MCF 10A (cell line): ENCODE data around the gene SLC16A1. TPM values are rescaled to one million over a fixed set of nuclear protein-coding genes. Genes with fewer than 3 reads are reported as not detected.
"Not testable (repeated sequence)": the region's sequence is repeated elsewhere in the genome, so short reads cannot be mapped to it uniquely, and the experiment has no call there.

Source experiments
- BruUV-seq: library from RNA; stranded (reverse); fragments of 400-500 nt; replicated peaks from 2 replicates; lab custom pipeline; 2021; lab: Mats Ljungman, UMichigan
- CTCF ChIA-PET: fragments of 300-600 bp; sonication (Branson Sonifier 250); formaldehyde crosslinking; extraction: SDS; loops from one replicate; lab custom pipeline; 2021; ENCODE audit warnings: antibody characterized with exemption, inconsistent platforms; lab: Yijun Ruan, JAX
- POLR2A ChIA-PET: fragments of 300-600, 350-650 bp; sonication (Branson Sonifier 250); formaldehyde crosslinking; extraction: SDS; loops from one replicate; lab custom pipeline; 2020; ENCODE audit warnings: antibody characterized with exemption, inconsistent platforms; lab: Yijun Ruan, JAX
- DNase-seq: peaks from one replicate; pipeline ENCODE4 v3.0.0-alpha.2; 2018; ENCODE audit not compliant: unreplicated experiment
- H3K27ac Mint-ChIP-seq: one replicate; pipeline ENCODE4 v1.8.0; 2022; ENCODE audit warnings: mild to moderate bottlenecking, low read depth, mixed read lengths; ENCODE audit not compliant: unreplicated experiment
- H3K27me3 Mint-ChIP-seq: one replicate; pipeline ENCODE4 v1.8.0; 2022; ENCODE audit warnings: mixed read lengths; ENCODE audit not compliant: insufficient read depth, unreplicated experiment
- H3K36me3 Mint-ChIP-seq: one replicate; pipeline ENCODE4 v1.8.0; 2022; ENCODE audit warnings: mild to moderate bottlenecking, moderate library complexity, mixed read lengths; ENCODE audit not compliant: insufficient read depth, unreplicated experiment
- H3K4me1 Mint-ChIP-seq: one replicate; pipeline ENCODE4 v1.8.0; 2022; ENCODE audit warnings: mixed read lengths; ENCODE audit not compliant: insufficient read depth, unreplicated experiment
- H3K4me3 Mint-ChIP-seq: one replicate; pipeline ENCODE4 v1.8.0; 2022; ENCODE audit warnings: mild to moderate bottlenecking, moderate library complexity, mixed read lengths; ENCODE audit not compliant: unreplicated experiment
- H3K9me3 Mint-ChIP-seq: one replicate; pipeline ENCODE4 v1.8.0; 2022; ENCODE audit warnings: mixed read lengths; ENCODE audit not compliant: unreplicated experiment
- CTCF ChIP-seq: fragments of 200-600 bp; IDR thresholded peaks from one replicate; pipeline ENCODE4 v1.8.0; 2022; ENCODE audit warnings: antibody characterized with exemption, mild to moderate bottlenecking; ENCODE audit not compliant: unreplicated experiment
- intact Hi-C: fragments of 100-400 bp; cut with micrococcal nuclease; formaldehyde crosslinking; loops from 2 replicates; pipeline ENCODE4 v1.14.1; 2022
- total RNA-seq: library from RNA; stranded (reverse); gene quantifications from 2 replicates; pipeline ENCODE4 v1.2.3, GENCODE V29; 2022

Gene SLC16A1
- total RNA-seq, 1 experiment from 2014 or later = 142 TPM

GRCh38 chr1:112888630-112889029 lies 67.4 kb downstream of the SLC16A1 start:
- POLR2A ChIA-PET = interaction anchor here (0.8 to 0.9 kb wide), 2 partner anchors 12 to 65 kb away, joined by 3 read pairs; no protein-coding TSS in a partner anchor
- no peak overlapping the region for H3K27ac Mint-ChIP-seq
- DNase-seq = no peak
- H3K4me3 Mint-ChIP-seq = no peak overlapping the region
- CTCF ChIA-PET = interaction anchor here (0.8 to 2.4 kb wide), 3 partner anchors 9 to 184 kb away, joined by 3 to 10 read pairs (median 3); partner anchors contain the start of gene LRIG2
- H3K9me3 Mint-ChIP-seq = peaks cover 1% of the 10 kb centered on the region
- no peaks in the 10 kb centered on the region for H3K4me1 Mint-ChIP-seq
- no peaks in the 10 kb centered on the region for H3K27me3 Mint-ChIP-seq
- no peak for TF ChIP-seq CTCF
- no TSS peak for BruUV-seq
- intact Hi-C loops = no loop called here
- H3K36me3 Mint-ChIP-seq = no peaks in the 10 kb centered on the region

GRCh38 chr1:112887599-112888283 lies 68.3 kb downstream of the SLC16A1 start:
- no peak overlapping the region for H3K27ac Mint-ChIP-seq
- intact Hi-C loops = no loop called here
- no peak for TF ChIP-seq CTCF
- H3K9me3 Mint-ChIP-seq = no peaks in the 10 kb centered on the region
- H3K4me3 Mint-ChIP-seq = no peak overlapping the region
- ChIA-PET POLR2A (interaction anchor here (0.7 kb wide), 1 partner anchor 26 kb away, joined by 3 read pairs; no protein-coding TSS in a partner anchor), CTCF (no interaction called here)
- no peaks in the 10 kb centered on the region for H3K27me3 Mint-ChIP-seq
- DNase-seq = no peak
- H3K4me1 Mint-ChIP-seq = peaks cover under 1% of the 10 kb centered on the region
- BruUV-seq = no TSS peak
- H3K36me3 Mint-ChIP-seq = no peaks in the 10 kb centered on the region

GRCh38 chr1:112884996-112885395 lies 71.0 kb downstream of the SLC16A1 start:
- BruUV-seq, DNase-seq, H3K4me3 Mint-ChIP-seq, H3K9me3 Mint-ChIP-seq, H3K27me3 Mint-ChIP-seq, H3K27ac Mint-ChIP-seq, H3K36me3 Mint-ChIP-seq, POLR2A ChIA-PET: not testable (repeated sequence)
- CTCF ChIA-PET = interaction anchor here (0.9 to 3.1 kb wide), 2 partner anchors 156 to 158 kb away, joined by 3 to 7 read pairs; no protein-coding TSS in a partner anchor
- intact Hi-C loops = loop anchor here (5.0 kb wide), 1 partner anchor 168 kb away; the partner anchor contains the start of gene PPM1J
- H3K4me1 Mint-ChIP-seq = peaks cover 20% of the 10 kb centered on the region

- POLR2A ChIA-PET = interaction anchor here (0.6 to 2.8 kb wide), 17 partner anchors 10 to 190 kb away, joined by 3 to 33 read pairs (median 4); partner anchors contain the start of genes LRIG2 and SLC16A1
- no peak overlapping the region for H3K4me3 Mint-ChIP-seq
- H3K9me3 Mint-ChIP-seq = no peaks in the 10 kb centered on the region
- BruUV-seq = no TSS peak
- H3K27ac Mint-ChIP-seq = peak overlapping the region; percentile 43
- intact Hi-C loops = loop anchor here (5.0 kb wide), 1 partner anchor 165 kb away; the partner anchor contains the start of gene PPM1J
- TF ChIP-seq CTCF = no peak
- peaks cover 20% of the 10 kb centered on the region for H3K4me1 Mint-ChIP-seq
- H3K36me3 Mint-ChIP-seq = no peaks in the 10 kb centered on the region
- no peak for DNase-seq
- CTCF ChIA-PET = interaction anchor here (0.6 to 6.8 kb wide), 26 partner anchors 8 to 953 kb away, joined by 3 to 125 read pairs (median 6); partner anchors contain the start of genes LRIG2, PPM1J and SLC16A1
- no peaks in the 10 kb centered on the region for H3K27me3 Mint-ChIP-seq
Measured at GRCh38 chr1:112882271-112882744, 73.7 kb downstream of the SLC16A1 start.
